Transverse colon (tissue), 3 donors: ENCODE results near the gene RAPGEF4.

ENCODE experiments used
- CTCF ChIP-seq, 5 experiments: fragments of 200-600 bp in 3 of 5; fragments of 450-650 bp in 2 of 5; sonication (generic) in 3 of 5; IDR thresholded peaks; 1 replicate in 2 of 5; 2 replicates in 3 of 5; pipeline ENCODE4 v1.5.1; 2016 to 2017; ENCODE audit warnings: antibody characterized with exemption in 5 of 5, inconsistent platforms in 3 of 5, mild to moderate bottlenecking in 2 of 5, moderate library complexity in 1 of 5
- POLR2A ChIP-seq: fragments of 450-650 bp; IDR thresholded peaks from one replicate; pipeline ENCODE4 v1.6.1; 2016; ENCODE audit warnings: antibody characterized with exemption, mild to moderate bottlenecking, moderate library complexity

GRCh38 chr2:172848519-172848918 is 112.9 kb downstream of the RAPGEF4 start:
- no peak for TF ChIP-seq CTCF (IDR thresholded peaks at IDR 0.05)
- TF ChIP-seq POLR2A = no peak
